HG02981 (cell line): Measurements from ENCODE around the gene TNFAIP3.

Source experiments
- ATAC-seq: cut with Tn5 transposase; IDR thresholded peaks from one replicate; pipeline ENCODE4 v1.9.1; 2021; ENCODE audit warnings: mild to moderate bottlenecking, moderate library complexity; ENCODE audit not compliant: unreplicated experiment

Gene TNFAIP3

GRCh38 chr6:137862419-137863090 lies 4.5 kb upstream of the TNFAIP3 start:
- no peak for ATAC-seq

- ATAC-seq, result no peak
Measured at GRCh38 chr6:137863091-137863797, 3.8 kb upstream of the TNFAIP3 start.

GRCh38 chr6:137864812-137865508 lies 2.1 kb upstream of the TNFAIP3 start:
- ATAC-seq, result no peak

GRCh38 chr6:137866200-137866913 lies 702 bp upstream of the TNFAIP3 start:
- ATAC-seq, result peak; percentile 24

- peak; percentile 5 for ATAC-seq
Measured at GRCh38 chr6:137867685-137868509, 838 bp downstream of the TNFAIP3 start.

GRCh38 chr6:137868721-137869548 lies 1.9 kb downstream of the TNFAIP3 start:
- ATAC-seq, result no peak

GRCh38 chr6:137869549-137870307 lies 2.7 kb downstream of the TNFAIP3 start:
- no peak for ATAC-seq

- ATAC-seq, result no peak
Measured at GRCh38 chr6:137870308-137870644, 3.2 kb downstream of the TNFAIP3 start.

GRCh38 chr6:137870744-137871247 lies 3.7 kb downstream of the TNFAIP3 start:
- ATAC-seq, result peak; percentile 30

GRCh38 chr6:137871291-137871690 lies 4.2 kb downstream of the TNFAIP3 start:
- ATAC-seq, result no peak

GRCh38 chr6:137871831-137872454 lies 4.9 kb downstream of the TNFAIP3 start:
- ATAC-seq, result no peak

- ATAC-seq, result no peak
Measured at GRCh38 chr6:137872581-137873115, 5.6 kb downstream of the TNFAIP3 start.

- ATAC-seq, result peak; percentile 45
Measured at GRCh38 chr6:137873273-137873762, 6.3 kb downstream of the TNFAIP3 start.

GRCh38 chr6:137874204-137875057 lies 7.4 kb downstream of the TNFAIP3 start:
- no peak for ATAC-seq

GRCh38 chr6:137875058-137875520 lies 8.0 kb downstream of the TNFAIP3 start:
- no peak for ATAC-seq

GRCh38 chr6:137875606-137876005 lies 8.5 kb downstream of the TNFAIP3 start:
- no peak for ATAC-seq

GRCh38 chr6:137876547-137876946 lies 9.5 kb downstream of the TNFAIP3 start:
- ATAC-seq, result no peak
